OCI-LY3 (cell line): ENCODE measurements around the gene HERC3.

ENCODE experiments used
- H2AFZ ChIP-seq: fragments of 200-600, 300-600 bp; shearing (Covaris generic); 2 replicates; pipeline ENCODE4 v1.6.0; 2014; ENCODE audit warnings: antibody characterized with exemption, low read depth, low read length
- H3K27ac ChIP-seq: fragments of 200-600, 300-600 bp; sonication (generic); 2 replicates; pipeline ENCODE4 v1.5.1; 2014; ENCODE audit warnings: mild to moderate bottlenecking, low read length, moderate library complexity, mixed read lengths
- H3K27me3 ChIP-seq: fragments of 200-600, 300-600 bp; sonication (generic); 2 replicates; pipeline ENCODE4 v1.6.1; 2014; ENCODE audit warnings: low read depth, low read length, mixed read lengths
- H3K36me3 ChIP-seq: fragments of 200-600, 300-600 bp; sonication (generic); replicated peaks from 2 replicates; pipeline ENCODE3; 2014; ENCODE audit warnings: low read depth, low read length, mixed read lengths
- H3K4me1 ChIP-seq: fragments of 300-600, 200-600 bp; sonication (generic); 2 replicates; pipeline ENCODE4 v1.6.1; 2014; ENCODE audit warnings: low read length, mixed read lengths
- H3K4me2 ChIP-seq: fragments of 200-600, 300-600 bp; sonication (generic); 2 replicates; pipeline ENCODE4 v1.6.1; 2014; ENCODE audit warnings: low read length, mixed read lengths
- H3K4me3 ChIP-seq: fragments of 300-600, 200-600 bp; sonication (generic); 2 replicates; pipeline ENCODE4 v1.5.1; 2014; ENCODE audit warnings: antibody characterized with exemption, mild to moderate bottlenecking, low read length, moderate library complexity
- H3K79me2 ChIP-seq: fragments of 300-600, 200-600 bp; shearing (Covaris generic); 2 replicates; pipeline ENCODE4 v1.6.1; 2014; ENCODE audit warnings: mild to moderate bottlenecking, low read length, mixed read lengths
- H3K9ac ChIP-seq: fragments of 300-600, 200-600 bp; shearing (Covaris generic); 2 replicates; pipeline ENCODE4 v1.6.0; 2014; ENCODE audit warnings: mild to moderate bottlenecking, low read length, moderate library complexity
- H3K9me3 ChIP-seq: fragments of 200-600, 300-600 bp; shearing (Covaris generic); 2 replicates; pipeline ENCODE4 v1.6.1; 2014; ENCODE audit warnings: low read length, mixed read lengths; ENCODE audit not compliant: insufficient read depth
- H4K20me1 ChIP-seq: fragments of 200-600, 300-600 bp; sonication (generic); 2 replicates; pipeline ENCODE4 v1.6.1; 2016; ENCODE audit warnings: low read length, mixed read lengths; ENCODE audit not compliant: insufficient read depth
- EZH2phosphoT487 ChIP-seq: fragments of 200-600 bp; shearing (Covaris generic); IDR thresholded peaks from 2 replicates; pipeline ENCODE4 v1.6.1; 2018; ENCODE audit warnings: antibody characterized with exemption, mixed run types, low read depth
- TF ChIP-seq, protein P1 (sequence below): fragments of 200-600, 300-600 bp; sonication (generic); IDR thresholded peaks from 2 replicates; pipeline ENCODE4 v1.5.1; 2014; ENCODE audit warnings: antibody characterized with exemption, low read length, low read depth

HERC3 gene

DNA sequence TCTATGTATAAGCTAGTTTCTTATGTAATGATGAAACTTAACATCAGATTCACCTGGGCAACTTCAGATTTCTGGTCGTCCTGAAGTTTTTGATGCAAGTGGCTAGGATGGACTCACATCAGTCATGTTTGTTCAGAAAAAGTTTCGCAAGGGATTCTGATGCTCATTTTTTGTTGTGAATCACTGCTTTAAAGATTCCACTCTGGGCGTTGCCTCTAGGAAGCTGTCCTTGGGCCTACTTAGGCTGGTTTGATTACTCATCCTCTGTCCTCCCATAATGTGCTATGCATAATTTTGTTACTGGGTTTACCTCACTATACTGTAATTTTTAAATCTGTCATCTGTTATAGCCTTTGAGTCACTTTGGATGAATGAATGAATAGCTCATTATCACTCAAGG is 30.8 kb downstream of the HERC3 start:
- H3K4me1 ChIP-seq, result no peaks in the 10 kb centered on the region
- H4K20me1 ChIP-seq, result no peaks in the 10 kb centered on the region
- H3K4me3 ChIP-seq, result no peak overlapping the region
- no peak overlapping the region for H3K9ac ChIP-seq
- no peak for TF ChIP-seq EZH2phosphoT487
- TF ChIP-seq, protein P1, sequence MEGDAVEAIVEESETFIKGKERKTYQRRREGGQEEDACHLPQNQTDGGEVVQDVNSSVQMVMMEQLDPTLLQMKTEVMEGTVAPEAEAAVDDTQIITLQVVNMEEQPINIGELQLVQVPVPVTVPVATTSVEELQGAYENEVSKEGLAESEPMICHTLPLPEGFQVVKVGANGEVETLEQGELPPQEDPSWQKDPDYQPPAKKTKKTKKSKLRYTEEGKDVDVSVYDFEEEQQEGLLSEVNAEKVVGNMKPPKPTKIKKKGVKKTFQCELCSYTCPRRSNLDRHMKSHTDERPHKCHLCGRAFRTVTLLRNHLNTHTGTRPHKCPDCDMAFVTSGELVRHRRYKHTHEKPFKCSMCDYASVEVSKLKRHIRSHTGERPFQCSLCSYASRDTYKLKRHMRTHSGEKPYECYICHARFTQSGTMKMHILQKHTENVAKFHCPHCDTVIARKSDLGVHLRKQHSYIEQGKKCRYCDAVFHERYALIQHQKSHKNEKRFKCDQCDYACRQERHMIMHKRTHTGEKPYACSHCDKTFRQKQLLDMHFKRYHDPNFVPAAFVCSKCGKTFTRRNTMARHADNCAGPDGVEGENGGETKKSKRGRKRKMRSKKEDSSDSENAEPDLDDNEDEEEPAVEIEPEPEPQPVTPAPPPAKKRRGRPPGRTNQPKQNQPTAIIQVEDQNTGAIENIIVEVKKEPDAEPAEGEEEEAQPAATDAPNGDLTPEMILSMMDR, result no peak
- no peak overlapping the region for H2AFZ ChIP-seq
- H3K79me2 ChIP-seq, result no peaks in the 10 kb centered on the region
- H3K36me3 ChIP-seq, result no peaks in the 10 kb centered on the region
- H3K9me3 ChIP-seq, result no peaks in the 10 kb centered on the region
- no peak overlapping the region for H3K27ac ChIP-seq
- H3K27me3 ChIP-seq, result no peaks in the 10 kb centered on the region
- H3K4me2 ChIP-seq, result no peak overlapping the region

DNA sequence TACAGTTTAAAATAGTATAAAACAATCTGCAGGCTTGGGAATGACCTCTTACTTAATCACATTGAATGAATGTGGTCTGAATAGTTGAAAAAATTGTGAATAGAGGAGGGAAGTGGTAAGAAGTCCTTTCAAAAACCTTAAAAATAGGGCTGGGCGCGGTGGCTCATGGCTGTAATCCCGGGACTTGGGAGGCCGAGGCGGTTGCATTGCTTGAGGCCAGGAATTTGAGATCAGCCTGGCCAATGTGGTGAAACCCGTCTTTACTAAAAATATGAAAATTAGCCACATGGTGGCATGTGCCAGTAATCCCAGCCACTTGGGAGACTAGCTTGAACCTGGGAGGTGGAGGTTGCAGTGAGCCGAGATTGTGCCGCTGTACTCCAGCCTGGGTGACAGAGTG is 36.5 kb downstream of the HERC3 start:
- TF ChIP-seq, protein P1, result no peak
- TF ChIP-seq EZH2phosphoT487, result no peak
- Histone ChIP-seq H4K20me1 (no peaks in the 10 kb centered on the region), H3K79me2 (no peaks in the 10 kb centered on the region), H3K36me3 (no peaks in the 10 kb centered on the region), H3K9ac (no peak overlapping the region), H3K4me3 (no peak overlapping the region), H2AFZ (no peak overlapping the region), H3K27ac (no peak overlapping the region), H3K4me2 (no peak overlapping the region), H3K4me1 (peaks cover 10% of the 10 kb centered on the region), H3K9me3 (no peaks in the 10 kb centered on the region), H3K27me3 (no peaks in the 10 kb centered on the region)

DNA sequence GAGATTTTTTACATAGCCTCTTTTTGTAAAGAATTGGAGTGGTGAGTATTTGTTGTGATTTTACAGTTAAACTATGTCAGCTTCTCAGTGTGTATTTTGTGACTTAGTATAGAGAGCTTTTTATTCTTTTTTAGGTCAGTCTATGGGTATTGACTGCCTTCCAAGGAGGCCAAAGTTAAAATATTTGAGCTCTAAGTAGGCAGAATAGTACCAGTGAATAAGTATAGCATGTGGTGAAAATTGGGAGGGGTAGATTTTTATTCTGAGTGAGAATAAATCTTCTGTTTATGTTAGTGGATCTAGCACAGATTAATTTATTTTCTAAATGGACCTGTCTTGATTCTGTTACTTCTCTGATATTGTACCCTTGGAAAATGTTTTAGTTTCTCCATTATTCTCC is 37.5 kb downstream of the HERC3 start:
- Histone ChIP-seq H2AFZ (no peak overlapping the region), H3K27me3 (no peaks in the 10 kb centered on the region), H4K20me1 (no peaks in the 10 kb centered on the region), H3K9ac (no peak overlapping the region), H3K9me3 (no peaks in the 10 kb centered on the region), H3K27ac (no peak overlapping the region), H3K36me3 (no peaks in the 10 kb centered on the region), H3K79me2 (no peaks in the 10 kb centered on the region), H3K4me3 (no peak overlapping the region), H3K4me1 (peaks cover 10% of the 10 kb centered on the region), H3K4me2 (no peak overlapping the region)
- TF ChIP-seq, protein P1, result no peak
- no peak for TF ChIP-seq EZH2phosphoT487

DNA sequence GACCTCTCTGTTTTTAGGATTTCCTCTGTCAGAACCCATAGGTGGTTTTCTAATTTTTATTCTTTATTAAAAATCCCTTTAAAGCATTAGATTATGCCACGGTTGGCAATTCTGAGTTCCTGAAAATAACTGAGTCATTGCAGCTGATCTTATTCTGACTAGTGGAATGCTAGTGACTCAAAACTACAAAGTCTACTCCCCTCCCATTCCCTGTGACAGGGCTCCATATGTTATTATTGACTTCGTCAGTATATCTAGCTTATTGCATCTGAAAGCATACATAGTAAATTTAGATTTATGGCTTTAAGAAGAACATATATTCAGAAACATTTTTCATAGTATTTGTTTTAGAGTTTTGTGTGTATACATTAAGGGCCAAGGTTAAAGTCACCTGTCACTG is 38.5 kb downstream of the HERC3 start:
- no peak overlapping the region for H3K27ac ChIP-seq
- no peaks in the 10 kb centered on the region for H3K79me2 ChIP-seq
- TF ChIP-seq, protein P1, result no peak
- TF ChIP-seq EZH2phosphoT487, result no peak

More for the DNA sequence above, 38.5 kb downstream of the HERC3 start:
- H3K4me1 ChIP-seq, result peaks cover 10% of the 10 kb centered on the region
- no peaks in the 10 kb centered on the region for H4K20me1 ChIP-seq
- no peak overlapping the region for H3K4me2 ChIP-seq
- H3K9me3 ChIP-seq, result no peaks in the 10 kb centered on the region
- no peak overlapping the region for H3K4me3 ChIP-seq
- H3K27me3 ChIP-seq, result no peaks in the 10 kb centered on the region
- no peak overlapping the region for H2AFZ ChIP-seq
- H3K36me3 ChIP-seq, result no peaks in the 10 kb centered on the region
- no peak overlapping the region for H3K9ac ChIP-seq
